Glomerular visceral epithelial cell (primary cell): ENCODE results near the gene COL19A1.

Experiments used
- DNase-seq: peaks from one replicate; pipeline ENCODE4 v3.0.0-alpha.2; 2016; ENCODE audit errors: extremely low spot score

COL19A1 gene

DNA sequence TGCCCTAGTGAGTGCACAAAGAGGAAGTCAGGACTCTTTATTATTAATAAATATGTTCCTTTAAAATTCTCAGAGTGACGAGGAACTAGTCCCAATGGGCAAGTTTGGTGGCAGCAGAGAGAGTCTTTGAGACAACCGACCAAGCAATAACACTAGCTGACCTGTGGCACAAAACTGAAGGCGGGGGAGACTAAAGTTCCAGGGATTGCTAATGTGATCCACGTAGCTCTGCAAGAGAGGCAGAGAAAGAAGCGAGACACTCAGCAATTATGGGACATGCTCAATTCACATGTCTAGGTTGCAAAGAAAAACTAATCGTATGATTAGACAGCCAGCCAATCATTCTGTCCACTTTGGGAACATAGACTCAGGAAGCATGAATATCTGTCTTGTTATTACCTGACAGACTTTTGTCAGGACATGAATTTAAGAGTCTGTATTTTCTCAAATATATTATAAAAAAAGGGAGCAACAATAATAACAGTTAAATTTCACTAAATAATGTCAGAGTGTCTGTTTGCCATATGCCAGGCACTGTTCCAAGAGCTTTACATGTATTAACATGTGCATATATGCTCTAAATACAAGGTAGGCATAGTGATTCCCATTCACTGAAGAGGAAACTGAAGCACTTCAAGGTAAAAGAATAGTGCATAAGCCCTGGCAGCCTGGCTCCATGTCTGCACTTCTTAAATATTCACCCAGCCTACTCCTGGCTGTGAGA is 355.5 kb downstream of the COL19A1 start:
- DNase-seq, result no peak

DNA sequence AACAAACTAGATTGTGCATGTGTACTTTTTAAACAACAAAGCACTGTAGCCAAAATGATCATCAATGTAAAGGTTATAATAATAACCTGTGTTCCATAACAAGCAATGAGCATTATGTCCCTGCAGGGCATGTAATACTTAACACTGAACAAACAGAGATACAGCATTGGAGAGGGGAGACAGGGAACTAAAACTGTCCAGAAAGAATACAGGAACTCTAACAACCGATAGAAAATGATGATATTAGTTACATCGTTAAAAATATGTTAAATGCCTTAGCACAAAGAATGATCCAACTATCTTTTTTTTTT is 356.0 kb downstream of the COL19A1 start:
- no peak for DNase-seq

DNA sequence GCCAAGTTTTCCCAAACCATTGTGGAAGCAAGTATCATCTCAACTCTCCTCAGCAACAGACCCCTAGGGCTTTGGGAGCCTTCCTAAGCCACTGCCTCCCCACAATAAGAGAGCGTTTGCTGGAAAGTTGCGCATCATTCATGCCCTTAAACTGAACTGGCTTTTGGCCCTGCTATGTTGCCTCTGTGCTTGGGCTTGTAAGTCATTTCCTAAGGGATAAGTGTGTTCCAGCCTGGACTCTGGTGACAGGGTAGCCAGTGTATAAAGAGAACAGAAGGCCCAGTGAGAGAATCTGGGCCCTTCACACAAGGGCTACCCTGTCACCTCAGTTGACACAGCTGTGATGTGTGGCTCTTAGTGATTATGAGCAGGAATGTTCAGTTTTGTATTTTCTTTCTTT is 358.7 kb downstream of the COL19A1 start:
- DNase-seq, result no peak

DNA sequence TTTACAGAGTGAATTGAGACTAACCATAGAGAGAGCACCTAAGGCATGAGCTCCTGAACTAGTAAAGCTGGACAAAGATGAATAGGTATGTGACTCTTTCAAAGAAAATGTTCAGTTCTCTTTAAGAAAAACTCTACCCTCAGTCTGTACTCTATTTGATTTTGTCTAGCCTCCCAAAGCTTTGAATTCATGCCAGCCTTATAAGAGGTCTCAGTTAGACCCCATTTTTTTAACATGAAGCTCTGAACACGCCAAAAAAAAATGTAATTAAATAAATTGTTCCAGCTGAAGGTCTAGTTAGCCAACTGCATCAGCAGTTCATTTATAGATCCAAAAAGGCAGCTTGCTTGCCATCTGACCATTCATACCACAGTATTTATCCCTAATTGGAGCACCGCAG is 365.0 kb downstream of the COL19A1 start:
- no peak for DNase-seq

DNA sequence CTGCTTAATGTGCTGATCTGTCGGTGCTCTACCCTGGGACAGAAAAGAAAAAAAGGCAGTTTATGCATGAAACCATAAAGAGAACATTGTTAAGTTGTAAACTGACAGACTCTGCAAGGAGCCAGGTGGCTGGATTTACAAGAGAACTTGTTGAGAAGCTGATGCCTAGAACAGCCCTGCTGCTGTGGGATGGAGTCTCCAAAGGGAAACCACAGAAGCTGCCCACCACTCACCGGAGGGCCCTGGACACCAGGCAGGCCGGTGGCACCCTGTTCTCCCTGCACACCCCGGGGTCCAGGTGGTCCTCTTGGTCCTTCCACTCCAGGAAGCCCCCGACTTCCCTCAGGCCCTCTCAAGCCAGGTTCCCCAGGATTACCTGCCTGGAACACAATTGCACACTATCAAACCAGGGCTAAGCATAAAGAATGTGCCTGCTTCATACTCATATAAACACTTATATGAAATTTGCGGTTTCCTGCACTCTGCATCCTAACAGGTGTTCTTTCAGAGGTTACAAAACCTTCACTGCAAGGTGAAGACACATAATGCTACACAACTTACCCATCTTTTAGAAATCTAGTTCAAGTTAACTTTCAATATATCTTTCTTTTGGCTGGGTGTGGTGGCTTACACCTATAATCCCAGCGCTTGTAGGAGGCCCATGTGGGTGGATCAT is 368.3 kb downstream of the COL19A1 start:
- no peak for DNase-seq

DNA sequence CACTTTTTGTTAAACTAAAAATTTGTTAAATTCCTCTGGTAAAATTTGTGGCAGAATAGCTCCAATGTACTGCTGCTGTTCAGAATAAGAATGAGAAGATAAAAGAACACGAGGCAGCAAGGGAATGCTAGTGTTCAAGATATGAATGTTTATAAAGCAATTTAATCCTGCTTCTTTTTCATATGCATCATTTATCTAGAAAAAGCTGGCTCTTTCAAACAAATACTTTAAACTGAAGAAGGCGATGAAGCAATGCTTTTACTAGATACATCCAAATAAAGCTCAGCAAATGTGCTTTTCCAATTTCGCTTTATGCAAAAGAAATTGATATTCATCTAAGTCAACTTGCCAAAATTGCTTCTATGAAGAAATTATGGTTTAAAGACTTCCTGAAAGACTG is 370.0 kb downstream of the COL19A1 start:
- no peak for DNase-seq

DNA sequence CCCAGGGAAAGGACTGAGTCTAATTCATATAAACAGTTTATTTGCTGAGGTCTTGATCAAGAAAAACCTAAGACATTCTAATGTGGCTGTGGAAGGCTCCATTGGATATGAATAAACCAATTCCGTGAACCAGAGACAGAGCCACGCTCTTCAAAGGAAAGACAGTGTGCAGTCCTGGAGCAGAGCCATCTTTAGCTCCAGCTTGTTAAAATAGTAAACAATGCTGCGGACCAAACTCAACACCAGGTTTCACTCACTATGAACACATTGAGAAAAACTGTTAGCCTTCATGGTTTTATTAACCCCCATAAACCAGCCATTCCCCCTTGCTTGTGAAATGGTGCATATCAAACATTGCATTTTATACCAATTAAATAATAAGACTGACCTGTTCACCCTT is 374.7 kb downstream of the COL19A1 start:
- DNase-seq, result no peak

DNA sequence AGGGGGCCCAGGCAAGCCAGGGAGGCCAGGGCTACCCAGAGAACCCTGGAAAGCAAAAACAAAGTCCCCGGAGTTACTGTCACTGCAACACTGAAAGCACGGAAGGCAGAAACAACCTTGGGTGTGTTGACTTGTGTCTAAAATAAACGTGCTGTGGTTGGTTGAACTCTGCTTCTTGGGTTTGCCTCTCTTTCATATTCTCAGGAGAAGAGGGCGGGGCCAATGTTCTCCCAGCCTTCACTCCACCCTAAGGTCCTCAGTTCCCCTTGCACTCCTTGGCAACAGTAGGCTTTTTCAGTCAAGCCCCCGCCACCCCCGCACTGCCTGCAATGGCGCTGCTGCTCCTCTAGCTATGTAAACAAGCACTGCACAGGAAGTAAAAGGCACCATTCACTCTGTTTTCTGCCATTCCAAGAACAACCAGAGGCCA is 375.6 kb downstream of the COL19A1 start:
- no peak for DNase-seq

DNA sequence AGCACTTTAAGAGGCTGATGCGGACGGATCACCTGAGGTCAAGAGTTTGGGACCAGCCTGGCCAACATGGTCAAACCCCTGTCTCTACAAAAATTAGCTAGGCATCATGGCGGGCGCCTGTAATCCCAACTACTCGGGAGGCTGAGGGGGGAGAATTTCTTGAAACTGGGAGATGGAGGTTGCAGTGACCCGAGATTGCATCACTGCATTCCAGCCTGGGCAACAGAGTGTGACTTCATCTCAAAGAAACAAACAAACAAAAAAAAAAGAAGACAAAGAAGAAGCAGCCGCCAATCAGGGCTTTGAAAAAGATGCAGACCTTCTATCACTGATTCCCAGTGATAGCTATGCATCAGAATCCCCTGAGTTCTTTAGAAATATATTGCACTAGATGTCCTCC is 379.8 kb downstream of the COL19A1 start:
- no peak for DNase-seq

DNA sequence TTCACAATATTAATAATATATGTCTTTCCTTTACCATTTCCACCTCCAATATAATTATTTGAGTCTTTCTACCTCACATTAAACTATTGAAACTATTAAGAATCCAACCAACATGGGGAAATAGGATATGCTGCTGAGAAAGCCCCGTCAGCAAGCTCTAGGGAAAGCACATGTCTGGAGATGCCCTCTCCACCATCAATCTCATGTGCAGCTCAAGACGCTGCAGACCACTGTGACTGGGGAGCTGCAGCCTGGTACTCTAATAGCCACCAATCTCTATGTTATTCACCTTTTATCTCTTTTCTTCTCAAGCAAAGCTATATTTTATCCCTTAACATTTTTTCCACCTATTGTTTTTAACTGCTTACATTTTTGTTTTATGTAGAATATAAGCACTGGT is 386.2 kb downstream of the COL19A1 start:
- no peak for DNase-seq

DNA sequence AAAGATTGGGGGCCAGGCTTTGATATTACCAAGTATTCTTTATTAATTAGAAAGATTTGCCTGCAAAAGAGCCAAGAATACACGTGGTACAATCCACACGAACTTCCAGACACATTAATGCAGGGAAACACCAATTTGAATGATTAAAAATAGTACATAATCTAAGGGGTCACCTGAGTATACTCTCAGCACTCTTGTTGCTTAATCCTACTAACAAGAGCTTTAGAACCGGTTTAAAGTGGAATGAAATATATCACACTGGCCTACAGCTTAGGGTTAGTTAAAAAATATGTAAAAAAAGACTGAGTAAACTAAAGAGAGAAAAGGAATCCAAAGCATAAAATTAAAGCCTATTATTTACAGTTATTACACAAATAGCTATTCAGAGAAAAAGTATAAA is 387.6 kb downstream of the COL19A1 start:
- DNase-seq, result no peak

DNA sequence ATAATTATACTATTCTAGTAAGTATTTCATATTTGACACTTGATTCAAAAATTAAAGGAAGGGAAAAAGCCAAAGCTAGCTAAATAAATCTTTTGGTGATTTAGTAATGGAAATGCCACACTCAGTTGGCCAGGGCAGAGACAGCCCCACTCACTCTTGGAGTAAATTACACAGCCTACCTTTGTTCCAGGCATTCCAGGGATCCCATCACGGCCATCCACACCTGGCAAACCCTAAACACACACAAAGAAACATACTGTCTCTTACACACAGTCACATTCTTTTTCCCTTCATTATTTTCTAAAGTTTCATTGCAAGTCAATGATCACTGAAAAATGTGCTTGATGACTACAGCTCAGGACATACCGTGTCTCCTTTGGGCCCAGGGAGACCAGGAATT is 388.4 kb downstream of the COL19A1 start:
- no peak for DNase-seq

DNA sequence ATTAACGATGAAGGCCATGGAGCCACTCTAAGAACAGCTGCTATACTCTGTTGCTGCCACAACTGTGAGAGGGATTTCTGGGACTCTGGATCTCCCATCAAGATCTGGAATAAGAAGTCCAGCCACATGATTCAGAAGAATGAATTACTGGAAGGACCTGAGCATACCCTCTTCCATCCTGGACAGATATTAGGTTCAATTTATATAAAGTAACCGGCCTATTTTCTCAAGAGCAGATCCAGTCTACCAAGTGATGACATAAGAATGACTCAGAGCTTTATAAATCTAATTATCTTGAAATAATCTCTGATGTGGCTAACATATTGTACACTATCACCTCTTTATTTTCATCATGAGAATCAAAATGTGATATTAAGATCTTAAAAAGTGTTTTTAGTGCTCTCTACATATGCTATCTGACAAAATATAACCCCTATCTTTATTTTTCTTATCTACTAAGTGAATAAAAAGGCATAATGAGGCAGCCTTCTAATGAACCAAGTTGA is 391.5 kb downstream of the COL19A1 start:
- no peak for DNase-seq

DNA sequence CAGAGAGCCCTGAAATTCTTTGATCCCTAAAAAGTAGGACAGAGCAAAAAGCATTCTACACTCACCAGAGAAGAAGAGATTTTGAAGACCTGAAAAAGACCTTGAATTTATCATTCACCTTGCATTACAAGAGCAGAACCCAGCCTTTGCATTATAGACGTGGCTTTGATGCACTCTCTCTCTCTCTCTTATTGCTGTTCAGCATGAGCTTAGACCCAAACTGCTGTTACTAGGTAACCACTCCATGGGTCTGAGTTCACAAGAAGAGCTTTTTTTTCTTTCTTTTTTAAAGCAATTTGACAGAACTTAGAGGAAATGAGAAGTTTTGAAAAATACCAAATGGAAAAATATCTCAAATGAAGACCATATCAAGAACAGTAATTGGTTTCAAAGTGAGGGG is 392.1 kb downstream of the COL19A1 start:
- DNase-seq, result no peak
